H54 (cell line): ENCODE results near the gene PAX6.
A peak's percentile ranks its signal among the peaks of the same experiment; 100 is the strongest.
"Not testable (repeated sequence)": the region's sequence is repeated elsewhere in the genome, so short reads cannot be mapped to it uniquely, and the experiment has no call there.

Source experiments
- DNase-seq: peaks from one replicate; pipeline ENCODE4 v3.0.0; 2011; ENCODE audit warnings: low spot score, mixed read lengths; ENCODE audit not compliant: insufficient read length
- FAIRE-seq: peaks from 3 replicates; lab custom pipeline; 2011; peaks lifted over from hg19 to GRCh38; lab: Jason Lieb, UNC
- POLR2A ChIP-seq: IDR thresholded peaks from 2 replicates; pipeline ENCODE4 v1.6.1; 2011; ENCODE audit warnings: low read depth, mild to moderate bottlenecking, low read length

PAX6 gene

DNA sequence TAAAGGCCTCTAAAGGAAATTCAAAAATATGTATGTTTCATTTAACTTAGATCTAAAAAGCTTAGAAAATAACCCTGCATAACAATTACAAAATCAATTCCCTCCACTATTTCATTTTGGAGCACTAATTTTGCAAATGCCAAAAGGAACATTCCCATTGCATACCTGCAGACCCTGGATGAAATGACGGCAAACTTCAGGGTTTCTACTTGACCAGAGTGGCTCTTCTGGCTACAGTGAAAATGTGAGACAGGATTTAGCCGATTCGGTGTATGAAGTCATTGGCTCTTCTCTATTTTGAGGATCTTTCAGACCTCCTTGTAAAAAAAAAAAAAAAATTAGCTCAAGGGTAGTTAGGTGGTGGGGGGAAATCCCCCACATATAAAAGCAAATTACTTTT is 44.1 kb downstream of the PAX6 start:
- no peak for TF ChIP-seq POLR2A
- DNase-seq (no peak), FAIRE-seq (no peak)

DNA sequence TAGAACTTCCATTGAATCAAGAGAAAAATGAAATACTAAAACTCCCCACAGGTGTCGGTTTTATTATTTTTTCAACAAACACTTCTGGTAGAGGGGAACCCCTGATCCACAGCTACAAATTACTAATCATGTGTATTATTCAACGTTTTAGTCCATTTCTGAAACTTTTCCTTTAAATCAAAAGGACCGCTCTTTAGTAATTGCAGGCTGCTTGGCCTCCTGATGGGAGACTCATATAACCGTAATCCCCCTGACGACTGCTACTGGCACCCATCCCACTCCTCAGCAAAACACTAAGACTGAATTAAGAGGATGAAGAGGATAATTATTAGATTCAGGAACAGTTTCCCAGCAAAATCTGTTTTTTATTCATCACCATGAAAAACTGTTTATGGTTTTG is 46.4 kb downstream of the PAX6 start:
- DNase-seq (no peak), FAIRE-seq (no peak)
- no peak for TF ChIP-seq POLR2A

DNA sequence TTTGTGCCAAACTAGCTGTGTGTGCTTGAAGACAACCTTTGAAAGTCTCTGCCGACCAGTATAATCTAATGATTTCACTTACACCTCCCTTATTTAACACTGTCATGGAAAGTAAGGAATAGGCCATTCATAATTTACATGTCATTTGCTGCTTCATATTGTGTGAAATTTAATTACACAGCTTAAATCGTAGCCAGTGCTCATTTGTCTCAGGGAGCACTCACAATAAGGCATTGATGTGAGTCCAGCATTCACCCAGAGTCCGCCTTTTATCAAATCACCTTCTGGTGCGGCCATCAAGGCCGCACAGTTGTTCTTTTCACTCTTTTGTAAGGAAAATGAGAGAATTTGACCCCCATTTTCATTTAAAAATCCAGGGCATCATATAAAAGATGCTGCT is 46.9 kb downstream of the PAX6 start:
- FAIRE-seq (no peak), DNase-seq (no peak)
- TF ChIP-seq POLR2A: no peak

- FAIRE-seq (no peak), DNase-seq (no peak)
- no peak for TF ChIP-seq POLR2A
Measured at GRCh38 chr11:31763296-31763695, 47.8 kb downstream of the PAX6 start.

GRCh38 chr11:31761636-31762035 is 49.5 kb downstream of the PAX6 start:
- no peak for TF ChIP-seq POLR2A
- peak; percentile 69 for FAIRE-seq
- no peak for DNase-seq

GRCh38 chr11:31757260-31757835 is 53.8 kb downstream of the PAX6 start:
- no peak for FAIRE-seq
- DNase-seq: no peak
- no peak for TF ChIP-seq POLR2A

GRCh38 chr11:31747581-31747980 is 63.5 kb downstream of the PAX6 start:
- no peak for TF ChIP-seq POLR2A
- FAIRE-seq: no peak
- DNase-seq: no peak

GRCh38 chr11:31740731-31741368 is 70.3 kb downstream of the PAX6 start:
- DNase-seq, FAIRE-seq: not testable (repeated sequence)

DNA sequence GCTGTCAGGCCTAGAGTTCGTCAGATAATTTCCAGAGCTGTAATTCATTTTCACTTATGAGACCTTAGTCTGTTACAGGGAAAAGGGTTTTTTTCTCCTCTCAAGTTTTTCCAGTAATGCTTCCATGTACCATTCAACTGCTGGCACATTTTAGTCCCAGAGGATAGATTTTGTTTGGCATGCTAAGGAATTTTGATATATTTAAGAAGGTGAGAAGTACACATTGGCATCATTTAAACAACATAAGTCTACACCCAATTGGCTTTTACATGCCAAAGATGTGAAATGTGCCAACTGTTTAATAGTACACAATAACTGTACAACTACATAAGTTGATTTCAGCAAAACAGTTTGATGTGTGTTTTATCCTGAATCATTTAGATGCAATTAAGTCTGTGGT is 71.0 kb downstream of the PAX6 start:
- no peak for TF ChIP-seq POLR2A
- no peak for DNase-seq
- FAIRE-seq: no peak
